Measurements from ENCODE around the gene CLC.

The CLC gene

DNA sequence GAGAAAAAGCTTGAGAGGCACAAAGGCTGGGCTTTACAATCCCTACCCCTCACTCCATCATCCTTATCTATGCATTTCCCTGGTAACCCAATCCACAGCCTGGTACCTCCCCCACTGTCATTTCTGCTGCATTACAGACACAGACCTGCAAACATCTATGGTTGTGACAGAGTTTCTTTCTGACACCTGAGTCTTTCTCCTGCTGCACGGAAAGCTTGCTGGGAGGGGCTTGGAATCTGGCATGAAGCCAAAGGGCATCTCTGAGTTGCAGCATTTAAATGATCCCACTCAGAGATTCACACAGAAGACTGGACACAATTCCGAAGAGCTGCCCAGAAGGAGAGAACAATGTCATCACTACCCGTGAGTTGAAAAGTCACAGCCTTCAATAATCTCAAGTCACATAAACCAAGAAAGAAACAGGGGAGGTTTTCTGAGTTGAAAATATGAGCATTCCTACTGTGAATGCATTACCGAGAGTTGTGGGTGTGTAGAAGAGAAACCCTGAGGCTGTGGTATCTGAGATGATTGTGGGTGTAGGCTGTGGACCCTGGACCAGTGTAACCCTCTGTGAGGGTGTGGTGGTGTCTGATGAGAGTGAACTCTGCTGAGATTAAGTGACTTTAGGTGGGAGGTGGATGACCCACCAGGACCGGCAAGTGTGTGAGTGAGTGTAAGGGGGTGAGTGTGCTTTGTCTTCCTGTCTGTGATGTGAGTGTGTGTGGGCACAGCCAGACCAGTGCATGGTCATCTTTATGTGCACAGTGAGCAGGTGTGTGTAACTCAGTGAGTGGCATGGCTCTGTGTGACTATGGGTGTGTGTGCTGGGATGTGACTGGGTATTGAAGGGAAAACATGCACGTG, 33.4 kb downstream of the CLC start, which contains the start of gene LGALS14:
LGALS14 (plus strand) TSS at position 301 of the 864 bp plus-strand sequence; CDS start at position 349, 48 bp downstream.
- TF ChIP-seq ZNF350 (tag by site-specific recombination; IDR thresholded peaks at IDR 0.05) (no peak), GFI1B (tag by site-specific recombination; IDR thresholded peaks at IDR 0.05) (no peak), ZNF792 (tag by site-specific recombination; IDR thresholded peaks at IDR 0.05) (no peak), ZNF660 (tag by site-specific recombination; IDR thresholded peaks at IDR 0.05) (0 out of 2 replicates have a peak, but pooled peaks have one; percentile 39), ZFHX2 (tag by site-specific recombination; conservative IDR thresholded peaks at IDR 0.05) (peak; percentile 97), ZNF132 (tag by site-specific recombination; IDR thresholded peaks at IDR 0.05; ENCODE audit: borderline replicate concordance) (no peak), ZXDB (tag by site-specific recombination; IDR thresholded peaks at IDR 0.05) (no peak), ZNF19 (tag by site-specific recombination; IDR thresholded peaks at IDR 0.05; ENCODE audit: low read depth) (no peak), ZNF48 (tag by site-specific recombination; IDR thresholded peaks at IDR 0.05) (no peak), ZNF23 (tag by site-specific recombination; IDR thresholded peaks at IDR 0.05; ENCODE audit: borderline replicate concordance) (no peak), ZNF544 (tag by site-specific recombination; IDR thresholded peaks at IDR 0.05) (0 out of 2 replicates have a peak, but pooled peaks have one; percentile 56), GLIS1 (tag by site-specific recombination; IDR thresholded peaks at IDR 0.05) (0 out of 2 replicates have a peak, but pooled peaks have one; percentile 19), GLI4 (tag by site-specific recombination; IDR thresholded peaks at IDR 0.05) (no peak), BCL11A (tag by site-specific recombination; IDR thresholded peaks at IDR 0.05; ENCODE audit: low read depth) (no peak), KLF16 (tag by site-specific recombination; IDR thresholded peaks at IDR 0.05) (peak; percentile 29; the same call in 1 of the 2 replicates), EGR2 (tag by site-specific recombination; IDR thresholded peaks at IDR 0.05; ENCODE audit: low read depth) (peak; percentile 98)
- TF ChIP-seq, protein P1, sequence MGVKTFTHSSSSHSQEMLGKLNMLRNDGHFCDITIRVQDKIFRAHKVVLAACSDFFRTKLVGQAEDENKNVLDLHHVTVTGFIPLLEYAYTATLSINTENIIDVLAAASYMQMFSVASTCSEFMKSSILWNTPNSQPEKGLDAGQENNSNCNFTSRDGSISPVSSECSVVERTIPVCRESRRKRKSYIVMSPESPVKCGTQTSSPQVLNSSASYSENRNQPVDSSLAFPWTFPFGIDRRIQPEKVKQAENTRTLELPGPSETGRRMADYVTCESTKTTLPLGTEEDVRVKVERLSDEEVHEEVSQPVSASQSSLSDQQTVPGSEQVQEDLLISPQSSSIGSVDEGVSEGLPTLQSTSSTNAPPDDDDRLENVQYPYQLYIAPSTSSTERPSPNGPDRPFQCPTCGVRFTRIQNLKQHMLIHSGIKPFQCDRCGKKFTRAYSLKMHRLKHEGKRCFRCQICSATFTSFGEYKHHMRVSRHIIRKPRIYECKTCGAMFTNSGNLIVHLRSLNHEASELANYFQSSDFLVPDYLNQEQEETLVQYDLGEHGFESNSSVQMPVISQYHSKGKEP (tag by site-specific recombination; IDR thresholded peaks at IDR 0.05), result 0 out of 2 replicates have a peak, but pooled peaks have one; percentile 42
- TF ChIP-seq, protein P2, sequence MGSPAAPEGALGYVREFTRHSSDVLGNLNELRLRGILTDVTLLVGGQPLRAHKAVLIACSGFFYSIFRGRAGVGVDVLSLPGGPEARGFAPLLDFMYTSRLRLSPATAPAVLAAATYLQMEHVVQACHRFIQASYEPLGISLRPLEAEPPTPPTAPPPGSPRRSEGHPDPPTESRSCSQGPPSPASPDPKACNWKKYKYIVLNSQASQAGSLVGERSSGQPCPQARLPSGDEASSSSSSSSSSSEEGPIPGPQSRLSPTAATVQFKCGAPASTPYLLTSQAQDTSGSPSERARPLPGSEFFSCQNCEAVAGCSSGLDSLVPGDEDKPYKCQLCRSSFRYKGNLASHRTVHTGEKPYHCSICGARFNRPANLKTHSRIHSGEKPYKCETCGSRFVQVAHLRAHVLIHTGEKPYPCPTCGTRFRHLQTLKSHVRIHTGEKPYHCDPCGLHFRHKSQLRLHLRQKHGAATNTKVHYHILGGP (tag by site-specific recombination; IDR thresholded peaks at IDR 0.05), result 0 out of 2 replicates have a peak, but pooled peaks have one; percentile 4
- TF ChIP-seq, protein P3, sequence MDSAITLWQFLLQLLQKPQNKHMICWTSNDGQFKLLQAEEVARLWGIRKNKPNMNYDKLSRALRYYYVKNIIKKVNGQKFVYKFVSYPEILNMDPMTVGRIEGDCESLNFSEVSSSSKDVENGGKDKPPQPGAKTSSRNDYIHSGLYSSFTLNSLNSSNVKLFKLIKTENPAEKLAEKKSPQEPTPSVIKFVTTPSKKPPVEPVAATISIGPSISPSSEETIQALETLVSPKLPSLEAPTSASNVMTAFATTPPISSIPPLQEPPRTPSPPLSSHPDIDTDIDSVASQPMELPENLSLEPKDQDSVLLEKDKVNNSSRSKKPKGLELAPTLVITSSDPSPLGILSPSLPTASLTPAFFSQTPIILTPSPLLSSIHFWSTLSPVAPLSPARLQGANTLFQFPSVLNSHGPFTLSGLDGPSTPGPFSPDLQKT (IDR thresholded peaks at IDR 0.05; ENCODE audit: borderline replicate concordance, low read depth, low read length), result no peak
- TF ChIP-seq, protein P4, sequence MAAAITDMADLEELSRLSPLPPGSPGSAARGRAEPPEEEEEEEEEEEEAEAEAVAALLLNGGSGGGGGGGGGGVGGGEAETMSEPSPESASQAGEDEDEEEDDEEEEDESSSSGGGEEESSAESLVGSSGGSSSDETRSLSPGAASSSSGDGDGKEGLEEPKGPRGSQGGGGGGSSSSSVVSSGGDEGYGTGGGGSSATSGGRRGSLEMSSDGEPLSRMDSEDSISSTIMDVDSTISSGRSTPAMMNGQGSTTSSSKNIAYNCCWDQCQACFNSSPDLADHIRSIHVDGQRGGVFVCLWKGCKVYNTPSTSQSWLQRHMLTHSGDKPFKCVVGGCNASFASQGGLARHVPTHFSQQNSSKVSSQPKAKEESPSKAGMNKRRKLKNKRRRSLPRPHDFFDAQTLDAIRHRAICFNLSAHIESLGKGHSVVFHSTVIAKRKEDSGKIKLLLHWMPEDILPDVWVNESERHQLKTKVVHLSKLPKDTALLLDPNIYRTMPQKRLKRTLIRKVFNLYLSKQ (tag by site-specific recombination; IDR thresholded peaks at IDR 0.05; ENCODE audit: borderline replicate concordance), result no peak
- TF ChIP-seq, protein P5, sequence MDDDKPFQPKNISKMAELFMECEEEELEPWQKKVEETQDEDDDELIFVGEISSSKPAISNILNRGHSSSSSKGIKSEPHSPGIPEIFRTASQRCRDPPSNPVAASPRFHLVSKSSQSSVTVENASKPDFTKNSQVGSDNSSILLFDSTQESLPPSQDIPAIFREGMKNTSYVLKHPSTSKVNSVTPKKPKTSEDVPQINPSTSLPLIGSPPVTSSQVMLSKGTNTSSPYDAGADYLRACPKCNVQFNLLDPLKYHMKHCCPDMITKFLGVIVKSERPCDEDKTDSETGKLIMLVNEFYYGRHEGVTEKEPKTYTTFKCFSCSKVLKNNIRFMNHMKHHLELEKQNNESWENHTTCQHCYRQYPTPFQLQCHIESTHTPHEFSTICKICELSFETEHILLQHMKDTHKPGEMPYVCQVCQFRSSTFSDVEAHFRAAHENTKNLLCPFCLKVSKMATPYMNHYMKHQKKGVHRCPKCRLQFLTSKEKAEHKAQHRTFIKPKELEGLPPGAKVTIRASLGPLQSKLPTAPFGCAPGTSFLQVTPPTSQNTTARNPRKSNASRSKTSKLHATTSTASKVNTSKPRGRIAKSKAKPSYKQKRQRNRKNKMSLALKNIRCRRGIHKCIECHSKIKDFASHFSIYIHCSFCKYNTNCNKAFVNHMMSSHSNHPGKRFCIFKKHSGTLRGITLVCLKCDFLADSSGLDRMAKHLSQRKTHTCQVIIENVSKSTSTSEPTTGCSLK (tag by site-specific recombination; IDR thresholded peaks at IDR 0.05), result 0 out of 2 replicates have a peak, but pooled peaks have one; percentile 55
- Histone ChIP-seq H3K4me1 (ENCODE audit: control insufficient read depth, insufficient read depth, low read length) (peaks cover 9% of the 10 kb centered on the region), H3K4me3 (ENCODE audit: low read depth, low read length) (no peak within 1 kb of the TSS), H3K9me3 (ENCODE audit: control insufficient read depth, insufficient read depth, low read depth, low read length) (no peaks in the 10 kb centered on the region; the same call in 1 of the 2 replicates), H3K27ac (ENCODE audit: extremely low read depth, low read depth, low read length) (no peak within 1 kb of the TSS), H3K36me3 (ENCODE audit: control insufficient read depth in 2 of 2, insufficient read depth in 1 of 2, low read length in 2 of 2) (no peaks in the 10 kb centered on the region; a peak in 1 of 3 replicates)
- CTCF ChIA-PET, result interaction anchor here (0.5 to 1.5 kb wide), 5 partner anchors 12 to 152 kb away, joined by 3 to 6 read pairs (median 3); no protein-coding TSS in a partner anchor
- POLR2A ChIA-PET, result interaction anchor here (1.0 to 1.5 kb wide), 2 partner anchors 266 to 269 kb away, joined by 3 read pairs; partner anchors contain the start of genes PSMC4 and RPS16

Data from HEK293 (cell line).